UCSD-AML1 (cell line): Measurements from ENCODE around the gene ARHGAP45.

Experiments
- DNase-seq: peaks from one replicate; lab custom pipeline; 2025; ENCODE audit not compliant: unreplicated experiment; lab: John Stamatoyannopoulos, UW

Gene ARHGAP45

GRCh38 chr19:1054102-1055027 is 12.6 kb upstream of the ARHGAP45 start:
- no peak for DNase-seq

DNA sequence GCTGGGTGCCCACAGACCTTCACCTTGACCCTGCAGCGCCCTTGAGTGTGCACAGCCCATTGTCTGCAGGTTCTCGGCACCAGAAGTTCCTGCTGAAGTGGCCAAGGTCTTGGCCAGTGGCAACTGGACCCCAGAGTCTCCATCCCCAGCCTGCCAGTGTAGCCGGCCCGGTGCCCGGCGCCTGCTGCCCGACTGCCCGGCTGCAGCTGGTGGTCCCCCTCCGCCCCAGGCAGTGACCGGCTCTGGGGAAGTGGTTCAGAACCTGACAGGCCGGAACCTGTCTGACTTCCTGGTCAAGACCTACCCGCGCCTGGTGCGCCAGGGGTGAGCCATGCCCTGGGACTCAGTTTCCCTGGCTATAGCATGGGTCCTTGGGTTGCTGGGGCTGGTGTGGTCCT is 11.9 kb upstream of the ARHGAP45 start:
- no peak for DNase-seq

DNA sequence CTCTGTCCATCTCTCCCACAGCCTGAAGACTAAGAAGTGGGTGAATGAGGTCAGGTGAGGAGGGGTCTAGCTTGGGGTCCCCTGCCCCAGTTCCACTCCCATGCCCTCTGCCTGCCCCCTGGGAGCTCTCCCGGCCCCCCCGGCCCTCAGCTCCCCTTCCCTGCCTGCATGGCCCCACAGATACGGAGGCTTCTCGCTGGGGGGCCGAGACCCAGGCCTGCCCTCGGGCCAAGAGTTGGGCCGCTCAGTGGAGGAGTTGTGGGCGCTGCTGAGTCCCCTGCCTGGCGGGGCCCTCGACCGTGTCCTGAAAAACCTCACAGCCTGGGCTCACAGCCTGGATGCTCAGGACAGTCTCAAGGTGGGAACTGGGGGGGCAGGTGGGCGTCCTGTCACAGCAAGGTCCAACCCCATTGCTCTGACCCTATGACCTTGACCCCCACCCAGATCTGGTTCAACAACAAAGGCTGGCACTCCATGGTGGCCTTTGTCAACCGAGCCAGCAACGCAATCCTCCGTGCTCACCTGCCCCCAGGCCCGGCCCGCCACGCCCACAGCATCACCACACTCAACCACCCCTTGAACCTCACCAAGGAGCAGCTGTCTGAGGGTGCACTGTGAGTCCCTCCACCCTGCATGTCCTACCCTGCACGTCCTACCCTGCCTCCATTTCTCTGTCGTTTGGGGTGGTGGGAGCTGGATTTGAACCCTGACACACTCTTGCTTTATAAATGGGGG is 10.9 kb upstream of the ARHGAP45 start:
- DNase-seq: no peak

GRCh38 chr19:1057176-1057855 is 9.7 kb upstream of the ARHGAP45 start:
- peak; percentile 39 for DNase-seq

DNA sequence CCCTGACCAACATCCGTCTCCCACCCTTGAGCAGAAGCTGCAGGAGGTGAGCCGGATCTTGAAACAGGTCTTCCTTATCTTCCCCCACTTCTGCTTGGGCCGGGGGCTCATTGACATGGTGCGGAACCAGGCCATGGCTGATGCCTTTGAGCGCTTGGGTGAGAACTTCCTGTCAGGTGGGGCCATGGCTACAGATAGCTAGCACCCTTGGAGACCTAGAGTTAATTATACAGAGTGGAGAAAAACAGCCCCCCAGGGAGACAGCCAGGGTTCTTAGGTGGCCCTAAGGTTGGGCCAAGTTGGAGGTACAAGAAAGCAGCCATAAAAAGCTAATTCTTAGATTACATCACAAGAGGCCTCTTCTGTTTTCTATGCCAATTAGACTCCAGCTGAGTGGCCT is 8.9 kb upstream of the ARHGAP45 start:
- no peak for DNase-seq

- DNase-seq: no peak
These were observed 6.3 kb upstream of the ARHGAP45 start for GRCh38 chr19:1060689-1061088.

DNA sequence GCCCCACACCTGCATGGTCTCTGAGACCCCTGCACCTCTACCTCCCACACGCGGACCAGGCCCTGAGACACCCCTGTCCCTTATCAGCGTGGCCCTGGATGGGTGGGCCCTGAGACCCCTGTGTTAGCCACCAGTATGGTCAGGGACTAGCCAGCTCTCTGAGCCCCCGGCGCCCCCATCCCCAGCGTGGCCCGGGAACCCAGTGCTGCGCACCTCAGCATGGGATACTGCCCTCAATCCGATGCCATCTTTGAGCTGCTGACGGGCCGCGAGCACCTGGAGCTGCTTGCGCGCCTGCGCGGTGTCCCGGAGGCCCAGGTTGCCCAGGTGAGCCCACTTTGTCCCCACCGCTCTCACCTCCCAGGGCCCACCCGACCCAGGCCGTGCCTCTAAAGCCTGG is 5.0 kb upstream of the ARHGAP45 start:
- DNase-seq: no peak

- no peak for DNase-seq
These were observed 4.5 kb upstream of the ARHGAP45 start for GRCh38 chr19:1062387-1063029.

- no peak for DNase-seq
These were observed 3.7 kb upstream of the ARHGAP45 start for GRCh38 chr19:1063030-1063908.

DNA sequence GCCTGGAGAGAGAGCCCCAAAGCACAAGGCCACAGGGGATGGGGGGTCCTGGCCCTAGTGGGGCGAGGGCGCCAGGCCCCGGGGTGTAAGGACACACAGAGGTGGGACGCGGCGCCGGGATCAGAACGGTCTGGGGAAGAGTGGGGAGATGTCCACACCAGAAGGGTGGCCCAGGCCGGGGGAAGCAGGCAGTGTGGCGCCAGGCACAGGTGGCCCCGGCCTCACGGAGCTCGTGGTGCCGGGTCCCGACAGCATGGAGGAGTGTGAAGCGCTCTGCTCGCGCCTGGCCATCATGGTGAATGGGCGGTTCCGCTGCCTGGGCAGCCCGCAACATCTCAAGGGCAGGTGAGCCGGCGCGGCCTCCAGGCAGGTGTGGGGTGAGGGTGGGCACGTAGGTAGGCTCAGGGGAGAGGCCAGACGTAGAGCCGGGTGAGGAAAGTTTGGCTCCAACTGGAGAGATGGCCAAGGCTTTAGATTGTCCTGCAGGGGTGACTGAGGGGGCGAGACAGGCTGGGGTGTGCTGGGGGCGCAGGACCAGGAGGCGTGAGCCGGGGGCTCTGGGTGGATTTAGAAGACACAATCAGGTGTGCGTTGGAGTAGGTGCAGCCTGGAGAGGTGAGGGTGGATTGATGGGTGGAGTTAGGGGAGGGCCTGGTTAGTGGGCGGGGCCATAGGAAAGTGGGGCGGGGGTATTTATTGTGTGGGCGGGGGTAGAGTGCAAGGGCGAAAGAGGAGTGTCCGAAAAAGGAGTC is 2.9 kb upstream of the ARHGAP45 start:
- DNase-seq: no peak

- DNase-seq: peak; percentile 67
These were observed 2.0 kb upstream of the ARHGAP45 start for GRCh38 chr19:1064661-1065605.

DNA sequence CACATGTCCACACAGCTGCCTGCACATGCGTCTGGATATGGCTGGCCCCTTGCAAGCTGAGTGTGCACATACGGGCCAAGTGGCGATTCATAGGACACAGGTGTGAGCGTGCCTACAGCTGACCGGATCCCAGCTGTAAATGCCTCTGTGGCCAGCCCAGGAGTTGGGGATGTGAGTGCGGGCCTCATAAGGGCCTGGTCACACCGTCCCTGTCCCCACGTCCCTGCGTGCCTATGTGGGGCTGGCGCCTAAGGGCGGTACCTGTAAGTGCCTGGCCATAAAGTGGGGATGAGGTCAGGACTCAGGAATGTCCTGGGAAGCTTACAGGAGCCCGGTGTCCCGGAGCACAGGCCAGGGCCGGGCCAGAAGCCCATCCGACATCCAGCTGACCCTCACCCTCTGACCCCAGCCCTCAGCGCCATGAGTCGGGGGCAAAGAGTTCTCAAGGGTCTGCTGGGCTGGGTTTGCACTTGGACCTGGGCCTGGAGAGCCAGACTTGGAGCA is 1.3 kb upstream of the ARHGAP45 start:
- DNase-seq: no peak

DNA sequence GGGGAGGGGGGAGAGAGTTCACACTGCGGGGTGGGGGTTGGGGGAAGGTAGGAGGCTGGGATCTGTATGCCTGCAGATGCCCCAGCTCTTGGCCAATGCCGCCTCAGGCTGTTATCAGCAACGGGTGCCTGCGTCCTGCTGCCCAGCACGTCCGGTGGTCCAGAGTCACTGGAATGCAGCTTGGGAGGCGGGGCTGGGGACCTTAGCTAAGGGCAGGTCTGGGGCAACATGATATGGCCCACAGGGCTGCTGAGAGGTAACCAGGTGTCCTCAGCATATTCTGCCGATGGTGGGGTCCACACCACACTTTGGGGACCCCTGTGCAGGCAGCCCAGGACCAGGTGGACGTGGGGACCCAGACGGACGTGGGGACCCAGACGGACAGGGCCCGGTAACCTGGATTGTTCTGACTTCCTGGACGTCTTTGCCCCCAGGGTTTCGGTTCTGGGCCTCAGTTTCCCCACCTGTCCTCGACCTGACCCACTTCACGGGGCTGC is 668 bp upstream of the ARHGAP45 start:
- peak; percentile 29 for DNase-seq

DNA sequence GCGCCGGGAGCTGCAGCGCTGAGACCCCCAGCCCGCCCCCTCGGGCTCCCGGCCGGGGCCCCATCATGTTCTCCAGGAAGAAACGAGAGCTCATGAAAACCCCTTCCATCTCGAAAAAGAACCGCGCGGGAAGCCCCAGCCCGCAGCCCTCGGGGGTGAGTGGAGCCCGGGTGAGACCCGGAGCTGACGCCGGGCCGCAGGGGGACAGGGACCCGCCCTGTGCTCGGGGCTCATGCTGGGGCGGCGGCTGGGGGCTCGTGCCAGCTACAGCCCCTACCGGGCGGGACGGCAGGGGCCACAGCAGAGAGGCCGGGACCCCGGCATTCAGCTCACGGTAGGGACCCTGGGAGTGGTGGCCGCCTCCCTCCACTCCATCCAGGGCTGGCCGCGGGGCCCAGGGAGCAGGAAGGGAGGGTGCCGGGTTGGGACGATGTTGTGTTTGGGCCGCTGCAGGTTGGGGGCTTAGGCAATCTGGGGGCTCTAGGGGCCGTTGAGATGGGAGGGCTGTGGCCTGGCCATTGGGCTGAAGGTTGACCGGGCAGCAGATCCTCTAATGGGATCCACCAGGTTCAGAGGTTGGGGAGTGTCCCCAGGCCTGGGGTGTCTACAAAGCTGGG is 482 bp downstream of the ARHGAP45 start:
- no peak for DNase-seq

GRCh38 chr19:1068009-1069001 is 1.3 kb downstream of the ARHGAP45 start:
- DNase-seq: peak; percentile 66

GRCh38 chr19:1069009-1069779 is 2.2 kb downstream of the ARHGAP45 start:
- DNase-seq: peak; percentile 90
